IMR-90 (cell line): ENCODE measurements around the gene BRMS1. TPM values are rescaled to one million over a fixed set of nuclear protein-coding genes. Genes with fewer than 3 reads are reported as not detected.
A peak's percentile ranks its signal among the peaks of the same experiment; 100 is the strongest.

Experiments used
- ATAC-seq: fragments of 200-7000 bp; cut with Tn5 transposase; 2 replicates; pipeline ENCODE4 v1.9.1; 2020; ENCODE audit warnings: low read depth, mild to moderate bottlenecking, moderate library complexity
- BruUV-seq: library from RNA; stranded (reverse); fragments of 400-500 nt; replicated peaks from 2 replicates; lab custom pipeline; 2021; lab: Mats Ljungman, UMichigan
- CTCF ChIA-PET: fragments of 300-600 bp; formaldehyde crosslinking; extraction: SDS; loops from one replicate; lab custom pipeline; 2021; ENCODE audit warnings: antibody characterized with exemption; lab: Yijun Ruan, JAX
- POLR2A ChIA-PET: fragments of 300-600 bp; sonication (Branson Sonifier 250); formaldehyde crosslinking; loops from one replicate; lab custom pipeline; 2022; ENCODE audit warnings: antibody characterized with exemption; ENCODE audit not compliant: unreplicated experiment; lab: Charles Lee
- DNase-seq: peaks from one replicate; pipeline ENCODE4 v3.0.0; 2013
- H2AFZ ChIP-seq: replicated peaks from 2 replicates; pipeline ENCODE3; 2013; ENCODE audit warnings: low read length, mild to moderate bottlenecking; ENCODE audit not compliant: poor library complexity
- H2AK5ac ChIP-seq: 2 replicates; pipeline ENCODE4 v1.6.1; 2013; ENCODE audit warnings: low read depth, low read length, inconsistent platforms
- H2AK9ac ChIP-seq: replicated peaks from 2 replicates; pipeline ENCODE3; 2013; ENCODE audit warnings: mild to moderate bottlenecking, low read depth, low read length, moderate library complexity; ENCODE audit not compliant: poor library complexity
- H2BK120ac ChIP-seq: 2 replicates; pipeline ENCODE4 v1.6.1; 2013; ENCODE audit warnings: low read depth, low read length, inconsistent platforms
- H2BK15ac ChIP-seq: 3 replicates; pipeline ENCODE4 v1.6.1; 2013; ENCODE audit warnings: low read depth, low read length, inconsistent platforms
- H2BK20ac ChIP-seq: 2 replicates; pipeline ENCODE4 v1.6.1; 2013; ENCODE audit warnings: low read depth, mild to moderate bottlenecking, inconsistent platforms, low read length, moderate library complexity
- H2BK5ac ChIP-seq: 2 replicates; pipeline ENCODE4 v1.6.1; 2013; ENCODE audit warnings: mild to moderate bottlenecking, low read depth, low read length, inconsistent platforms; ENCODE audit not compliant: poor library complexity, severe bottlenecking
- H3K14ac ChIP-seq: replicated peaks from 2 replicates; pipeline ENCODE4 v1.6.1; 2013; ENCODE audit warnings: low read depth, low read length, inconsistent platforms
- H3K18ac ChIP-seq: 2 replicates; pipeline ENCODE4 v1.6.1; 2013; ENCODE audit warnings: low read depth, low read length, control low read depth
- H3K23ac ChIP-seq: 2 replicates; pipeline ENCODE4 v1.6.1; 2013; ENCODE audit warnings: low read depth, low read length, inconsistent platforms
- H3K27ac ChIP-seq: 2 replicates; pipeline ENCODE4 v1.5.1; 2013; ENCODE audit warnings: mild to moderate bottlenecking, control low read depth, low read length; ENCODE audit not compliant: insufficient read depth
- H3K27me3 ChIP-seq: 2 replicates; pipeline ENCODE4 v1.6.1; 2013; ENCODE audit warnings: low read length; ENCODE audit not compliant: control insufficient read depth, insufficient read depth
- H3K36me3 ChIP-seq: 2 replicates; pipeline ENCODE4 v1.6.1; 2013; ENCODE audit warnings: low read length, mixed read lengths; ENCODE audit not compliant: control insufficient read depth, insufficient read depth
- H3K4ac ChIP-seq: 2 replicates; pipeline ENCODE4 v1.6.1; 2013; ENCODE audit warnings: low read depth, low read length, inconsistent platforms
- H3K4me1 ChIP-seq: 2 replicates; pipeline ENCODE4 v1.6.1; 2013; ENCODE audit warnings: low read length, mixed read lengths; ENCODE audit not compliant: control insufficient read depth, insufficient read depth
- H3K4me2 ChIP-seq: 2 replicates; pipeline ENCODE4 v1.6.1; 2013; ENCODE audit warnings: low read depth, mild to moderate bottlenecking, control low read depth, low read length, moderate library complexity
- H3K4me3 ChIP-seq: 2 replicates; pipeline ENCODE4 v1.5.1; 2013; ENCODE audit warnings: low read depth, mild to moderate bottlenecking, control low read depth, low read length, moderate library complexity; ENCODE audit not compliant: insufficient read depth
- H3K56ac ChIP-seq: 2 replicates; pipeline ENCODE4 v1.6.1; 2013; ENCODE audit warnings: low read length, inconsistent platforms; ENCODE audit not compliant: insufficient read depth; ENCODE audit errors: extremely low read depth
- H3K79me1 ChIP-seq, 2 experiments: 2 replicates each; pipeline ENCODE4 v1.6.1; 2013; ENCODE audit warnings: low read length in 2 of 2, inconsistent platforms in 1 of 2, low read depth in 1 of 2
- H3K9ac ChIP-seq: 2 replicates; pipeline ENCODE4 v1.6.1; 2013; ENCODE audit warnings: low read depth, low read length, control low read depth
- H3K9me1 ChIP-seq: 2 replicates; pipeline ENCODE4 v1.6.1; 2013; ENCODE audit warnings: low read length, inconsistent platforms; ENCODE audit not compliant: insufficient read depth
- H3K9me3 ChIP-seq: 2 replicates; pipeline ENCODE4 v1.6.1; 2013; ENCODE audit warnings: low read length; ENCODE audit not compliant: control insufficient read depth, insufficient read depth
- H4K20me1 ChIP-seq: 2 replicates; pipeline ENCODE4 v1.6.1; 2013; ENCODE audit warnings: low read length, inconsistent platforms; ENCODE audit not compliant: insufficient read depth
- H4K5ac ChIP-seq: 2 replicates; pipeline ENCODE4 v1.6.1; 2013; ENCODE audit warnings: mild to moderate bottlenecking, low read depth, low read length, control low read depth
- H4K8ac ChIP-seq, 2 experiments: 2 replicates each; pipeline ENCODE4 v1.6.1; 2013; ENCODE audit warnings: low read depth in 2 of 2, low read length in 2 of 2, control low read depth in 1 of 2, inconsistent platforms in 1 of 2
- H4K91ac ChIP-seq: 2 replicates; pipeline ENCODE4 v1.6.1; 2013; ENCODE audit warnings: low read depth, low read length, inconsistent platforms; ENCODE audit not compliant: insufficient read depth
- BHLHE40 ChIP-seq: fragments of 150-350 bp; IDR thresholded peaks from 2 replicates; pipeline ENCODE4 v1.6.1; 2016; ENCODE audit warnings: mild to moderate bottlenecking, low read depth, low read length
- CEBPB ChIP-seq: IDR thresholded peaks from 2 replicates; pipeline ENCODE4 v1.6.1; 2012; ENCODE audit warnings: low read depth, low read length, improper control_type of control experiment
- CHD1 ChIP-seq: IDR thresholded peaks from 2 replicates; pipeline ENCODE4 v1.6.1; 2012; ENCODE audit warnings: low read depth, low read length, improper control_type of control experiment
- CTCF ChIP-seq: conservative IDR thresholded peaks from 2 replicates; pipeline ENCODE4 v1.5.1; 2012; ENCODE audit warnings: mild to moderate bottlenecking, low read depth, low read length, improper control_type of control experiment
- MAFK ChIP-seq: IDR thresholded peaks from 2 replicates; pipeline ENCODE4 v1.6.1; 2012; ENCODE audit warnings: low read depth, low read length, improper control_type of control experiment
- MXI1 ChIP-seq: IDR thresholded peaks from 2 replicates; pipeline ENCODE4 v1.6.1; 2012; ENCODE audit warnings: low read depth, mild to moderate bottlenecking, low read length, moderate library complexity, borderline replicate concordance
- NFE2L2 ChIP-seq: fragments of 150-350 bp; IDR thresholded peaks from 2 replicates; pipeline ENCODE4 v1.6.1; 2016; ENCODE audit warnings: low read depth, mild to moderate bottlenecking, low read length
- RCOR1 ChIP-seq: IDR thresholded peaks from 2 replicates; pipeline ENCODE4 v1.6.1; 2012; ENCODE audit warnings: mild to moderate bottlenecking, low read length, improper control_type of control experiment; ENCODE audit not compliant: insufficient replicate concordance
- RFX5 ChIP-seq: IDR thresholded peaks from 2 replicates; pipeline ENCODE4 v1.8.0; 2012; ENCODE audit warnings: low read depth, mild to moderate bottlenecking, low read length, moderate library complexity
- SMC3 ChIP-seq: fragments of 150-350 bp; IDR thresholded peaks from 2 replicates; pipeline ENCODE4 v1.6.1; 2016; ENCODE audit warnings: low read depth, mild to moderate bottlenecking, antibody characterized with exemption, low read length, moderate library complexity
- USF2 ChIP-seq: fragments of 150-350 bp; IDR thresholded peaks from 2 replicates; pipeline ENCODE4 v1.6.1; 2017; ENCODE audit warnings: mild to moderate bottlenecking, antibody characterized with exemption, low read length, low read depth
- WGBS, 2 experiments: methylation state at CpG; one replicate each; pipeline versions ENCODE4 v1.1.5 to v1.1.7; 2013; ENCODE audit warnings: missing lambda C conversion rate in 2 of 2; ENCODE audit not compliant: insufficient read length in 1 of 2; ENCODE audit errors: extremely low coverage in 2 of 2; 5-methylcytosine and 5-hydroxymethylcytosine counted together
- dilution Hi-C: fragments of 300-500 bp; cut with HindIII; formaldehyde crosslinking; loops from one replicate; pipeline ENCODE4 v1.14.3; 2018; ENCODE audit warnings: low sequenced_read_pairs; ENCODE audit not compliant: unreplicated experiment
- in situ Hi-C: fragments of 300-500 bp; cut with MboI; formaldehyde crosslinking; loops from 3 replicates; pipeline ENCODE4 v1.14.3; 2019; ENCODE audit warnings: low sequenced_read_pairs, inconsistent platforms, mixed read lengths
- intact Hi-C: fragments of 100-400 bp; cut with micrococcal nuclease; formaldehyde crosslinking; loops from 2 replicates; pipeline ENCODE4 v1.10.0; 2022
- polyA plus RNA-seq, 3 experiments: library from polyadenylated mRNA; depleted of rRNA; stranded (reverse); fragments of >200 nt; gene quantifications; 2 replicates each; pipeline ENCODE4 v1.2.3, GENCODE V29; 2012; ENCODE audit warnings: low replicate concordance in 1 of 3
- total RNA-seq: library from RNA; depleted of rRNA; stranded (reverse); fragments of >200 nt; gene quantifications from 2 replicates; pipeline ENCODE4 v1.2.3, GENCODE V29; 2012

Gene BRMS1
- total and polyA plus RNA-seq, 2 of the 4 experiments (the other 2 are of a cell fraction) = 48.3 to 57.9 TPM

- peak within 1 kb of the TSS; percentile 67 for H3K18ac ChIP-seq
- H3K56ac ChIP-seq = peak within 1 kb of the TSS; percentile 83
- H3K23ac ChIP-seq = peak within 1 kb of the TSS; percentile 97
- peak within 1 kb of the TSS; percentile 72 for H3K9ac ChIP-seq
- CTCF ChIA-PET = interaction anchor here (0.6 to 2.1 kb wide), 5 partner anchors 9 to 53 kb away, joined by 3 to 17 read pairs (median 4); partner anchors contain the start of gene SLC29A2
- H3K79me1 ChIP-seq = peaks cover 7 to 45% of the 10 kb centered on the region in 2 experiments; a peak in 3 of 4 replicates
- H2BK20ac ChIP-seq = peak within 1 kb of the TSS; percentile 53
- H3K4me2 ChIP-seq = peak within 1 kb of the TSS; percentile 92
- peak within 1 kb of the TSS; percentile 97 for H2BK5ac ChIP-seq
- H4K8ac ChIP-seq = peak within 1 kb of the TSS; percentile 63 to 79; a peak in 3 of 4 replicates
- no TSS peak for BruUV-seq
- H4K91ac ChIP-seq = peak within 1 kb of the TSS; percentile 90
- peak; percentile 99 for DNase-seq
- H2BK120ac ChIP-seq = peak within 1 kb of the TSS; percentile 91
- POLR2A ChIA-PET = interaction anchor here (0.6 to 2.2 kb wide), 6 partner anchors 9 to 307 kb away, joined by 3 to 23 read pairs (median 4); partner anchors contain the start of gene CD248
- peak within 1 kb of the TSS; percentile 54; the same call in 2 of the 3 replicates for H2BK15ac ChIP-seq
- intact Hi-C loops = loop anchor here (1.0 kb wide), 3 partner anchors 24 to 114 kb away; no protein-coding TSS in a partner anchor
- in situ Hi-C loops = no loop called here
- dilution Hi-C loops = no loop called here
- H4K5ac ChIP-seq = peak within 1 kb of the TSS; percentile 69; the same call in 1 of the 2 replicates
- 0% methylated on average over 11 of the region's 22 CpGs; no CpG with 5 or more reads in 1 of the 2 experiments for WGBS, 2 experiments
- H3K27me3 ChIP-seq = no peaks in the 10 kb centered on the region
- peak within 1 kb of the TSS; percentile 89 for H3K27ac ChIP-seq
- peak within 1 kb of the TSS; percentile 83 for H2AFZ ChIP-seq
- H3K9me3 ChIP-seq = no peaks in the 10 kb centered on the region
- peak within 1 kb of the TSS; percentile 90 for H2AK5ac ChIP-seq
- H3K36me3 ChIP-seq = peaks cover 40% of the 10 kb centered on the region
- H2AK9ac ChIP-seq = peak within 1 kb of the TSS; percentile 99
- peak within 1 kb of the TSS; percentile 97 for H3K4ac ChIP-seq
- ATAC-seq = peak; percentile 86
- H3K14ac ChIP-seq = peak within 1 kb of the TSS; percentile 95
- H3K4me1 ChIP-seq = peaks cover 23% of the 10 kb centered on the region
- peak within 1 kb of the TSS; percentile 60 for H3K4me3 ChIP-seq
- H3K9me1 ChIP-seq = no peaks in the 10 kb centered on the region
- peaks cover 21% of the 10 kb centered on the region for H4K20me1 ChIP-seq
- TF ChIP-seq SMC3 (peak; percentile 4; the same call in 1 of the 2 replicates), RCOR1 (peak; percentile 99), CTCF (peak; percentile 47), MXI1 (peak; percentile 92), CHD1 (no peak; the same call in 1 of the 2 replicates), BHLHE40 (peak; percentile 78), MAFK (no peak), RFX5 (no peak), NFE2L2 (0 out of 2 replicates have a peak, but pooled peaks have one; percentile 2), CEBPB (peak; percentile 54; the same call in 1 of the 2 replicates), USF2 (peak; percentile 77)
Measured at GRCh38 chr11:66336234-66337102, 8.4 kb downstream of the BRMS1 start, which contains the start of gene RIN1. Gene RIN1 (minus strand): TSS chr11:66336434. CDS start chr11:66336402, 32 bp downstream.
